Measurements from ENCODE around the gene TAS2R41. TPM values are rescaled to one million over a fixed set of nuclear protein-coding genes. Genes with fewer than 3 reads are reported as not detected.

The TAS2R41 gene
- total RNA-seq, 4 donors from 2014 or later: 0.78 TPM; not detected in 3

GRCh38 chr7:143499743-143500348, 22.2 kb downstream of the TAS2R41 start:
- no peak for DNase-seq (ENCODE audit: low spot score in 2 of 2)
- H3K4me3 ChIP-seq (ENCODE audit: low read depth, poor library complexity, severe bottlenecking): no peak overlapping the region
- 53 to 54% methylated on average over 8 of the region's 8 CpGs for WGBS, 2 donors
- intact Hi-C loops (cut with DNase I; ENCODE audit: low total_unique reads): no loop called here
- TF ChIP-seq, protein P1, sequence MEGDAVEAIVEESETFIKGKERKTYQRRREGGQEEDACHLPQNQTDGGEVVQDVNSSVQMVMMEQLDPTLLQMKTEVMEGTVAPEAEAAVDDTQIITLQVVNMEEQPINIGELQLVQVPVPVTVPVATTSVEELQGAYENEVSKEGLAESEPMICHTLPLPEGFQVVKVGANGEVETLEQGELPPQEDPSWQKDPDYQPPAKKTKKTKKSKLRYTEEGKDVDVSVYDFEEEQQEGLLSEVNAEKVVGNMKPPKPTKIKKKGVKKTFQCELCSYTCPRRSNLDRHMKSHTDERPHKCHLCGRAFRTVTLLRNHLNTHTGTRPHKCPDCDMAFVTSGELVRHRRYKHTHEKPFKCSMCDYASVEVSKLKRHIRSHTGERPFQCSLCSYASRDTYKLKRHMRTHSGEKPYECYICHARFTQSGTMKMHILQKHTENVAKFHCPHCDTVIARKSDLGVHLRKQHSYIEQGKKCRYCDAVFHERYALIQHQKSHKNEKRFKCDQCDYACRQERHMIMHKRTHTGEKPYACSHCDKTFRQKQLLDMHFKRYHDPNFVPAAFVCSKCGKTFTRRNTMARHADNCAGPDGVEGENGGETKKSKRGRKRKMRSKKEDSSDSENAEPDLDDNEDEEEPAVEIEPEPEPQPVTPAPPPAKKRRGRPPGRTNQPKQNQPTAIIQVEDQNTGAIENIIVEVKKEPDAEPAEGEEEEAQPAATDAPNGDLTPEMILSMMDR (IDR thresholded peaks at IDR 0.05): no peak
- no peak for TF ChIP-seq POLR2A (IDR thresholded peaks at IDR 0.05)

DNA sequence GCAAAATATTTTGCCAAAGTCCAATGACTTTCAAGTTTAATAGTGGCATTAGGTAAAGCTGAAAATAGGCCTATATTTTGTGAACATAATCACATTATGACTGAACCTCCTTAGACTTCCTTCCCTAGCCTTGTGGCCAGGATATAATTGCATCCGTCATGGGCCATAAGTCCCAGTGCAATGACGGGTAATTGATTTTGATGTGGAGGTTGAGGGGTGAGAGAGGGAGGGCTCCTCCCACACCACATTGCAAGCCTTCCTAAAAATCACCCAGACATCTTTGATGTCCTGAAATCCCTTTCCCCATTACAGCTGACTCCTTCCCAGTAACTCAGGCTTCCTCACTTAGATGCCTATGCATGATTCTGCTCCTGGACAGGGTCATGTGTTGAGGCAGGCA, 25.6 kb downstream of the TAS2R41 start:
- no peak for TF ChIP-seq POLR2A (IDR thresholded peaks at IDR 0.05)
- TF ChIP-seq, protein P1 (IDR thresholded peaks at IDR 0.05): no peak
- intact Hi-C loops (cut with DNase I; ENCODE audit: low total_unique reads): no loop called here
- WGBS, 2 donors: 69 to 70% methylated on average over 2 of the region's 2 CpGs
- no peak for DNase-seq (ENCODE audit: low spot score in 2 of 2)
- H3K4me3 ChIP-seq (ENCODE audit: low read depth, poor library complexity, severe bottlenecking): no peak overlapping the region

GRCh38 chr7:143504215-143504936, 26.7 kb downstream of the TAS2R41 start:
- DNase-seq (ENCODE audit: low spot score in 2 of 2): no peak
- intact Hi-C loops (cut with DNase I; ENCODE audit: low total_unique reads): no loop called here
- WGBS, 2 donors: 85 to 91% methylated on average over 5 of the region's 5 CpGs

DNA sequence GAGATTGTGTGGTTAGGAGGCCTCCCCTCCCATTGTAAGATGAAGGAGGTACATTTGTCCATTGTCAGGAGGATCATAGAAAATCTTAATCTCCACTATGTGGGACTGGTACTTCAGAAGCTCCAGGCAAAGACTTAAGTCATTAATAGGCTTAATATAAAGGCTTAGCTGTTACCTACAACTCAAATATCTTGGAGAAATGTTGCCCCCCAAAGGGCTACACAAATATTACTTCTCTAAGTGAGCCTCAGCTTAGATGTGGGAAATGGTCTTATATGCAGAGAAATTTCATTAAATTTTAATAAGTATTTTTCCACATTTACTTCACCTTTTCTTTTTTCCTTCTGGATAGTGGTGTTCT, 27.2 kb downstream of the TAS2R41 start:
- no peak for DNase-seq (ENCODE audit: low spot score in 2 of 2)
- no peak overlapping the region for H3K4me3 ChIP-seq (ENCODE audit: low read depth, poor library complexity, severe bottlenecking)
- intact Hi-C loops (cut with DNase I; ENCODE audit: low total_unique reads): no loop called here
- TF ChIP-seq, protein P1 (IDR thresholded peaks at IDR 0.05): no peak
- no peak for TF ChIP-seq POLR2A (IDR thresholded peaks at IDR 0.05)

More at GRCh38 chr7:143504215-143504936, 26.7 kb downstream of the TAS2R41 start:
- TF ChIP-seq POLR2A (IDR thresholded peaks at IDR 0.05): no peak
- TF ChIP-seq, protein P1 (IDR thresholded peaks at IDR 0.05): no peak
- H3K4me3 ChIP-seq (ENCODE audit: low read depth, poor library complexity, severe bottlenecking): no peak overlapping the region

DNA sequence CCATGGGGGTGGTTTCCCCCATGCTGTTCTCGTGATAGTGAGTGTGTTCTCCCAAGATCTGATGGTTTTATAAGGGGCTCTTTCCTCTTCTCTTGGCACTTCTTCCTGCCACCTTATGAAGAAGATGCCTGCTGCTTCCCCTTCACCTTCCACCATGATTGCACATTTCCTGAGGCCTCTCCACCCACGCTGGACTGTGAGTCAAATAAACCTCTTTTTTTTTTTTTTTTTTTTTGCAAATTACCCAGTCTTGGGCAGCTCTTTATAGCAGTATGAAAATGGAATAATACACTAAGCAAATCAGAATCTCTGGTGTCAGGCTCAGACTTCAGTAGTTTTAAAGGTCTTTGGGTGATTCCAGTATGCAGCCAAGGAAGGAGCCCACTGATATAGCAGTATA, 28.2 kb downstream of the TAS2R41 start:
- intact Hi-C loops (cut with DNase I; ENCODE audit: low total_unique reads): no loop called here
- DNase-seq (ENCODE audit: low spot score in 2 of 2): no peak
- TF ChIP-seq, protein P1 (IDR thresholded peaks at IDR 0.05): no peak
- no peak for TF ChIP-seq POLR2A (IDR thresholded peaks at IDR 0.05)
- H3K4me3 ChIP-seq (ENCODE audit: low read depth, poor library complexity, severe bottlenecking): no peak overlapping the region
- WGBS, 2 donors: 65 to 74% methylated on average over 2 of the region's 2 CpGs

Data from lower leg skin (tissue), 4 donors.